Common myeloid progenitor, CD34-positive (primary cell): Measurements from ENCODE around the gene ABLIM3.

Experiments
- CTCF ChIA-PET: fragments of 350-600 bp; sonication (Branson Sonifier 250); formaldehyde crosslinking; loops from one replicate; lab custom pipeline; 2021; ENCODE audit warnings: antibody characterized with exemption; lab: Charles Lee
- POLR2A ChIA-PET: fragments of 350-600 bp; sonication (Branson Sonifier 250); formaldehyde crosslinking; loops from one replicate; lab custom pipeline; 2021; ENCODE audit warnings: antibody characterized with exemption; lab: Charles Lee
- DNase-seq, 3 donors: peaks; one replicate each; pipeline versions ENCODE4 v3.0.0 to v3.0.0-alpha.2; 2013
- H3K27ac ChIP-seq, 2 experiments: 1 replicate in 1 of 2; 2 replicates in 1 of 2; pipeline ENCODE4 v1.7.0; 2013; ENCODE audit warnings: inconsistent platforms in 2 of 2, low read length in 2 of 2, mild to moderate bottlenecking in 2 of 2, low read depth in 1 of 2, moderate library complexity in 1 of 2; ENCODE audit not compliant: severe bottlenecking in 2 of 2, insufficient read depth in 1 of 2, poor library complexity in 1 of 2
- H3K27me3 ChIP-seq, 5 experiments: replicated peaks in 2 of 5; 1 replicate in 3 of 5; 2 replicates in 2 of 5; pipeline versions ENCODE4 v1.6.1 to v1.7.0; 2013; ENCODE audit warnings: low read length in 4 of 5, mild to moderate bottlenecking in 2 of 5, moderate library complexity in 2 of 5, inconsistent platforms in 1 of 5; ENCODE audit not compliant: insufficient read depth in 5 of 5, control insufficient read depth in 4 of 5
- H3K36me3 ChIP-seq, 4 experiments: 1 replicate in 2 of 4; 2 replicates in 2 of 4; pipeline versions ENCODE4 v1.6.1 to v1.7.0; 2013; ENCODE audit warnings: low read length in 3 of 4, control low read depth in 1 of 4, mild to moderate bottlenecking in 1 of 4; ENCODE audit not compliant: control insufficient read depth in 4 of 4, insufficient read depth in 4 of 4
- H3K4me1 ChIP-seq, 4 experiments: 1 replicate in 3 of 4; 2 replicates in 1 of 4; pipeline versions ENCODE4 v1.6.1 to v1.7.1; 2013; ENCODE audit warnings: low read length in 3 of 4, mild to moderate bottlenecking in 3 of 4, control low read depth in 1 of 4, inconsistent platforms in 1 of 4, moderate library complexity in 1 of 4; ENCODE audit not compliant: control insufficient read depth in 4 of 4, insufficient read depth in 4 of 4; ENCODE audit errors: control extremely low read depth in 1 of 4
- H3K4me3 ChIP-seq, 7 experiments: 1 replicate in 4 of 7; 2 replicates in 3 of 7; pipeline versions ENCODE4 v1.5.1 to v1.7.0; 2013; ENCODE audit warnings: mild to moderate bottlenecking in 7 of 7, low read length in 6 of 7, moderate library complexity in 6 of 7, inconsistent platforms in 2 of 7, low read depth in 2 of 7, control low read depth in 1 of 7; ENCODE audit not compliant: insufficient read depth in 4 of 7, control insufficient read depth in 1 of 7; ENCODE audit errors: extremely low read depth in 1 of 7
- H3K9me3 ChIP-seq, 5 experiments: 1 replicate in 4 of 5; 2 replicates in 1 of 5; pipeline versions ENCODE4 v1.6.1 to v1.7.1; 2013; ENCODE audit warnings: low read length in 4 of 5, mild to moderate bottlenecking in 2 of 5, inconsistent platforms in 1 of 5, low read depth in 1 of 5, moderate library complexity in 1 of 5; ENCODE audit not compliant: control insufficient read depth in 4 of 5, insufficient read depth in 2 of 5; ENCODE audit errors: control extremely low read depth in 1 of 5
- WGBS: methylation state at CpG from one replicate; pipeline ENCODE4 v1.1.5; 2013; ENCODE audit not compliant: insufficient coverage; 5-methylcytosine and 5-hydroxymethylcytosine counted together

ABLIM3 gene

GRCh38 chr5:149289301-149289700 lies 148.0 kb downstream of the ABLIM3 start:
- Histone ChIP-seq H3K4me3 (no peak overlapping the region), H3K9me3 (no peaks in the 10 kb centered on the region), H3K27me3 (no peaks in the 10 kb centered on the region), H3K4me1 (peaks cover 2 to 24% (median 17%) of the 10 kb centered on the region in 4 experiments), H3K36me3 (no peaks in the 10 kb centered on the region), H3K27ac (no peak overlapping the region)
- DNase-seq, result peak in 2 of 3 donors; percentile 43 to 49
- CTCF ChIA-PET, result interaction anchor here (1.2 to 2.3 kb wide), 3 partner anchors 8 to 15 kb away, joined by 3 to 11 read pairs (median 4); no protein-coding TSS in a partner anchor
- WGBS, result 10% methylated on average over 2 of the region's 7 CpGs
- POLR2A ChIA-PET, result no interaction called here

GRCh38 chr5:149294872-149295829 lies 153.9 kb downstream of the ABLIM3 start:
- WGBS, result 87% methylated on average over 6 of the region's 10 CpGs
- Histone ChIP-seq H3K4me1 (peaks cover 10 to 47% (median 26%) of the 10 kb centered on the region in 4 experiments), H3K27ac (no peak overlapping the region), H3K36me3 (no peaks in the 10 kb centered on the region), H3K9me3 (no peaks in the 10 kb centered on the region), H3K27me3 (no peaks in the 10 kb centered on the region), H3K4me3 (no peak overlapping the region)
- CTCF ChIA-PET, result interaction anchor here (0.6 to 1.7 kb wide), 7 partner anchors 19 to 315 kb away, joined by 3 to 6 read pairs (median 3); no protein-coding TSS in a partner anchor
- POLR2A ChIA-PET, result no interaction called here
- DNase-seq, result no peak

- DNase-seq, result no peak
- peaks cover 9 to 51% (median 35%) of the 10 kb centered on the region in 4 experiments for H3K4me1 ChIP-seq
- H3K36me3 ChIP-seq, result no peaks in the 10 kb centered on the region
- H3K27me3 ChIP-seq, result no peaks in the 10 kb centered on the region
- no peaks in the 10 kb centered on the region for H3K9me3 ChIP-seq
- H3K4me3 ChIP-seq, result no peak overlapping the region
- 100% methylated on average over 2 of the region's 5 CpGs for WGBS
- ChIA-PET CTCF (interaction anchor here (1.1 to 2.8 kb wide), 6 partner anchors 9 to 64 kb away, joined by 3 to 11 read pairs (median 6); no protein-coding TSS in a partner anchor), POLR2A (interaction anchor here (0.6 to 0.7 kb wide), 2 partner anchors 48 to 1090 kb away, joined by 3 read pairs; no protein-coding TSS in a partner anchor)
- H3K27ac ChIP-seq, result no peak overlapping the region
Observed at GRCh38 chr5:149297340-149298025, 156.2 kb downstream of the ABLIM3 start.

- Histone ChIP-seq H3K36me3 (no peaks in the 10 kb centered on the region), H3K27me3 (no peaks in the 10 kb centered on the region), H3K4me3 (peak overlapping the region in 1 of 7 experiments; percentile 53), H3K9me3 (no peaks in the 10 kb centered on the region), H3K27ac (no peak overlapping the region), H3K4me1 (peaks cover 9 to 55% (median 37%) of the 10 kb centered on the region in 4 experiments)
- CTCF ChIA-PET, result interaction anchor here (1.1 to 2.8 kb wide), 9 partner anchors 9 to 252 kb away, joined by 3 to 11 read pairs (median 6); no protein-coding TSS in a partner anchor
- DNase-seq, result peak in 2 of 3 donors; percentile 33 to 59
- WGBS, result no CpG with 5 or more reads among the region's 1 CpG
- POLR2A ChIA-PET, result interaction anchor here (0.5 to 0.7 kb wide), 3 partner anchors 48 to 1089 kb away, joined by 3 to 5 read pairs (median 3); no protein-coding TSS in a partner anchor
Observed at GRCh38 chr5:149298163-149298562, 156.9 kb downstream of the ABLIM3 start.

GRCh38 chr5:149298842-149299404 lies 157.6 kb downstream of the ABLIM3 start:
- no peak overlapping the region for H3K27ac ChIP-seq
- peaks cover 9 to 55% (median 37%) of the 10 kb centered on the region in 4 experiments for H3K4me1 ChIP-seq
- peak; percentile 82 to 98 (median 97) for DNase-seq
- peak overlapping the region in 3 of 7 experiments; percentile 52 to 64 (median 53) for H3K4me3 ChIP-seq
- H3K9me3 ChIP-seq, result no peaks in the 10 kb centered on the region
- WGBS, result 3% methylated on average over 8 of the region's 11 CpGs
- H3K36me3 ChIP-seq, result no peaks in the 10 kb centered on the region
- POLR2A ChIA-PET, result interaction anchor here (0.5 kb wide), 1 partner anchor 290 kb away, joined by 5 read pairs; no protein-coding TSS in a partner anchor
- CTCF ChIA-PET, result interaction anchor here (0.8 to 2.8 kb wide), 10 partner anchors 9 to 251 kb away, joined by 3 to 11 read pairs (median 6); no protein-coding TSS in a partner anchor
- H3K27me3 ChIP-seq, result no peaks in the 10 kb centered on the region

- Histone ChIP-seq H3K27me3 (no peaks in the 10 kb centered on the region), H3K9me3 (no peaks in the 10 kb centered on the region), H3K36me3 (no peaks in the 10 kb centered on the region), H3K27ac (no peak overlapping the region), H3K4me1 (peaks cover 9 to 57% (median 39%) of the 10 kb centered on the region in 4 experiments), H3K4me3 (peak overlapping the region in 3 of 7 experiments; percentile 52 to 64 (median 53))
- POLR2A ChIA-PET, result interaction anchor here (0.8 kb wide), 1 partner anchor 7 kb away, joined by 3 read pairs; no protein-coding TSS in a partner anchor
- DNase-seq, result peak in 2 of 3 donors; percentile 63 to 75
- CTCF ChIA-PET, result interaction anchor here (0.8 to 2.8 kb wide), 9 partner anchors 9 to 250 kb away, joined by 3 to 11 read pairs (median 6); no protein-coding TSS in a partner anchor
- WGBS, result 12% methylated on average over 13 of the region's 14 CpGs
Observed at GRCh38 chr5:149299451-149300054, 158.3 kb downstream of the ABLIM3 start.
